Sigmoid colon (tissue), 7 donors: ENCODE data around the gene TMCO6. TPM values are rescaled to one million over a fixed set of nuclear protein-coding genes. Genes with fewer than 3 reads are reported as not detected.

Source experiments
- DNase-seq: peaks from one replicate; pipeline ENCODE4 v3.0.0-alpha.2; 2019
- H3K27ac ChIP-seq, 4 donors: fragments of 200-600 bp; sonication (generic); one replicate each; pipeline ENCODE4 v1.5.1; 2016 to 2019; ENCODE audit warnings: mild to moderate bottlenecking in 1 of 4
- H3K27me3 ChIP-seq, 3 donors: fragments of 200-600 bp; sonication (generic); one replicate each; pipeline ENCODE4 v1.5.1; 2019; ENCODE audit warnings: mild to moderate bottlenecking in 1 of 3
- H3K36me3 ChIP-seq, 4 donors: fragments of 200-600 bp; sonication (generic); one replicate each; pipeline ENCODE4 v1.5.1; 2016 to 2019
- H3K4me1 ChIP-seq, 4 donors: fragments of 200-600 bp; sonication (generic); one replicate each; pipeline ENCODE4 v1.5.1; 2017 to 2019
- H3K4me3 ChIP-seq, 4 donors: fragments of 200-600 bp; sonication (generic); one replicate each; pipeline ENCODE4 v1.5.1; 2017 to 2019; ENCODE audit warnings: mild to moderate bottlenecking in 2 of 4, moderate library complexity in 1 of 4
- H3K9me3 ChIP-seq, 4 donors: fragments of 200-600 bp in 3 of 4; sonication (generic) in 3 of 4; one replicate each; pipeline versions ENCODE4 v1.5.1 to v1.6.1; 2013 to 2019
- EP300 ChIP-seq, 4 donors: sonication (generic); formaldehyde crosslinking; IDR thresholded peaks; one replicate each; pipeline ENCODE4 v1.6.1; 2017; ENCODE audit warnings: antibody characterized with exemption in 4 of 4
- POLR2A ChIP-seq, 2 donors: fragments of 450-650 bp; IDR thresholded peaks; one replicate each; pipeline ENCODE4 v1.6.1; 2016; ENCODE audit warnings: antibody characterized with exemption in 2 of 2, mild to moderate bottlenecking in 2 of 2, moderate library complexity in 2 of 2
- POLR2AphosphoS5 ChIP-seq, 4 donors: sonication (generic); formaldehyde crosslinking; IDR thresholded peaks; one replicate each; pipeline ENCODE4 v1.6.1; 2017; ENCODE audit warnings: antibody characterized with exemption in 4 of 4
- WGBS, 2 donors: extraction: QIAGEN DNeasy Blood & Tissue Kit; methylation state at CpG; one replicate each; pipeline ENCODE4 v1.1.7; 2013; 5-methylcytosine and 5-hydroxymethylcytosine counted together
- intact Hi-C: fragments of 100-400 bp; cut with DNase I; formaldehyde crosslinking; loops from one replicate; pipeline ENCODE4 v1.15.1; 2023
- polyA plus RNA-seq, 3 donors: library from polyadenylated mRNA; stranded (reverse); fragments of 200-250 nt; gene quantifications; one replicate each; pipeline ENCODE4 v1.2.3, GENCODE V29; 2013
- total RNA-seq, 4 donors: library from RNA; depleted of rRNA; stranded (reverse); fragments of >200 nt; gene quantifications; one replicate each; pipeline ENCODE4 v1.1.0, GENCODE V29; 2016
- TF ChIP-seq, protein P1 (sequence below), 4 experiments: fragments of 450-650 bp in 3 of 4; fragments of 200-600 bp in 1 of 4; IDR thresholded peaks; one replicate each; pipeline ENCODE4 v1.5.1; 2016 to 2019; ENCODE audit warnings: antibody characterized with exemption in 4 of 4, mild to moderate bottlenecking in 3 of 4, moderate library complexity in 2 of 4
- donor health status: healthy with polysubstance abuse.
- donor health status: Bipolar disorder and iron deficiency.
- donor health status: healthy.

The TMCO6 gene
- total and polyA plus RNA-seq, 7 donors, result 3.9 to 40.2 (median 30.5) TPM

- DNase-seq, result no peak
- Histone ChIP-seq H3K27me3 (no peaks in the 10 kb centered on the region), H3K4me1 (peaks cover 0 to 20% (median 15%) of the 10 kb centered on the region in 4 donors), H3K9me3 (no peaks in the 10 kb centered on the region), H3K4me3 (peak overlapping the region in 3 of 4 donors; percentile 45 to 60 (median 57)), H3K36me3 (no peaks in the 10 kb centered on the region), H3K27ac (peak overlapping the region in 3 of 4 donors; percentile 78 to 79 (median 78))
- 74 to 78% methylated on average over 2 of the region's 2 CpGs for WGBS, 2 donors
- no peak for TF ChIP-seq POLR2AphosphoS5 (IDR thresholded peaks at IDR 0.05)
- TF ChIP-seq, protein P1, sequence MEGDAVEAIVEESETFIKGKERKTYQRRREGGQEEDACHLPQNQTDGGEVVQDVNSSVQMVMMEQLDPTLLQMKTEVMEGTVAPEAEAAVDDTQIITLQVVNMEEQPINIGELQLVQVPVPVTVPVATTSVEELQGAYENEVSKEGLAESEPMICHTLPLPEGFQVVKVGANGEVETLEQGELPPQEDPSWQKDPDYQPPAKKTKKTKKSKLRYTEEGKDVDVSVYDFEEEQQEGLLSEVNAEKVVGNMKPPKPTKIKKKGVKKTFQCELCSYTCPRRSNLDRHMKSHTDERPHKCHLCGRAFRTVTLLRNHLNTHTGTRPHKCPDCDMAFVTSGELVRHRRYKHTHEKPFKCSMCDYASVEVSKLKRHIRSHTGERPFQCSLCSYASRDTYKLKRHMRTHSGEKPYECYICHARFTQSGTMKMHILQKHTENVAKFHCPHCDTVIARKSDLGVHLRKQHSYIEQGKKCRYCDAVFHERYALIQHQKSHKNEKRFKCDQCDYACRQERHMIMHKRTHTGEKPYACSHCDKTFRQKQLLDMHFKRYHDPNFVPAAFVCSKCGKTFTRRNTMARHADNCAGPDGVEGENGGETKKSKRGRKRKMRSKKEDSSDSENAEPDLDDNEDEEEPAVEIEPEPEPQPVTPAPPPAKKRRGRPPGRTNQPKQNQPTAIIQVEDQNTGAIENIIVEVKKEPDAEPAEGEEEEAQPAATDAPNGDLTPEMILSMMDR (IDR thresholded peaks at IDR 0.05), result no peak
- TF ChIP-seq POLR2A (IDR thresholded peaks at IDR 0.05), result no peak
- no peak for TF ChIP-seq EP300 (IDR thresholded peaks at IDR 0.05)
- intact Hi-C loops, result no loop called here
Observed at GRCh38 chr5:140630292-140631035, 8.8 kb upstream of the TMCO6 start.

GRCh38 chr5:140631036-140631417, 8.2 kb upstream of the TMCO6 start:
- DNase-seq, result no peak

DNA sequence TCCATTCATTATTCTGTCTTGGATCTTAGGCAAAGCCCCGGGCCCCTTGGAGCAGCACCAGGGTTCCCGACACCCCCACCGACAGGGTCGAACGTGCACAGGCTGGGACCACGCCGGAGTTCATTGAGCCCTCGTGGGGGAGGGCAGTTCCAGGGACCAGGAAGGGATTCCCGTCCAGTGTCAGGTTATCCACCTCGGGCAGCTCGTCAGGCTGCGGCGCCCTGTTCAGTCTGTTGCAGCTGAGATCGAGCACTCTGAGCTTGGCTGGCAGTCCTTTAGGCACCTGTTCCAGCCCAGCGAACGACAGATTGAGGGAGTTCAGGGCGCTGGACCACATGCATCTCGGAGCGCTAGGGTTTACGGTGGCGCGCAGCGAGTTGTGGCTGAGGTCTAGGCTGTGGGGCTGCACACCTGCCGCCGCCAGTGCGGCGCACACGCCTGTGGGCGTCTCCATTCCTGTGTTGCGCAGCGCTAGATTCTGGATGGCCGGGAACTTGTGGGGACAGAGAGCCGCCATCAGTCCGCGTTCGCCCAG, 7.4 kb upstream of the TMCO6 start:
- 2 to 11% methylated on average over 36 of the region's 36 CpGs for WGBS, 2 donors
- no peaks in the 10 kb centered on the region for H3K36me3 ChIP-seq
- intact Hi-C loops, result no loop called here
- TF ChIP-seq POLR2A (IDR thresholded peaks at IDR 0.05) (no peak), EP300 (IDR thresholded peaks at IDR 0.05) (no peak)
- no peaks in the 10 kb centered on the region for H3K27me3 ChIP-seq
- H3K4me3 ChIP-seq, result peak overlapping the region; percentile 39 to 60 (median 51)
- peaks cover 0 to 20% (median 15%) of the 10 kb centered on the region in 4 donors for H3K4me1 ChIP-seq
- H3K9me3 ChIP-seq, result no peaks in the 10 kb centered on the region
- peak overlapping the region; percentile 66 to 79 (median 78) for H3K27ac ChIP-seq
- no peak for DNase-seq

More at GRCh38 chr5:140631036-140631417, 8.2 kb upstream of the TMCO6 start:
- peak overlapping the region in 3 of 4 donors; percentile 45 to 60 (median 57) for H3K4me3 ChIP-seq
- WGBS, 2 donors, result 57 to 77% methylated on average over 4 of the region's 4 CpGs
- no peaks in the 10 kb centered on the region for H3K36me3 ChIP-seq
- H3K4me1 ChIP-seq, result peaks cover 0 to 20% (median 15%) of the 10 kb centered on the region in 4 donors
- H3K27me3 ChIP-seq, result no peaks in the 10 kb centered on the region
- peak overlapping the region in 3 of 4 donors; percentile 78 to 79 (median 78) for H3K27ac ChIP-seq
- intact Hi-C loops, result no loop called here
- no peaks in the 10 kb centered on the region for H3K9me3 ChIP-seq
- TF ChIP-seq POLR2AphosphoS5 (IDR thresholded peaks at IDR 0.05) (peak in 1 of 4 donors; percentile 35), POLR2A (IDR thresholded peaks at IDR 0.05) (no peak)

GRCh38 chr5:140632366-140633020, 6.8 kb upstream of the TMCO6 start:
- peak; percentile 81 for DNase-seq
- TF ChIP-seq POLR2A (IDR thresholded peaks at IDR 0.05) (no peak), POLR2AphosphoS5 (IDR thresholded peaks at IDR 0.05) (peak in 2 of 4 donors; percentile 4 to 20)
- Histone ChIP-seq H3K4me1 (peaks cover 0 to 20% (median 15%) of the 10 kb centered on the region in 4 donors), H3K27ac (peak overlapping the region; percentile 66 to 79 (median 78)), H3K9me3 (no peaks in the 10 kb centered on the region), H3K36me3 (no peaks in the 10 kb centered on the region), H3K4me3 (peak overlapping the region; percentile 39 to 60 (median 51)), H3K27me3 (no peaks in the 10 kb centered on the region)
- intact Hi-C loops, result no loop called here
- 1% methylated on average over 51 of the region's 51 CpGs for WGBS, 2 donors

DNA sequence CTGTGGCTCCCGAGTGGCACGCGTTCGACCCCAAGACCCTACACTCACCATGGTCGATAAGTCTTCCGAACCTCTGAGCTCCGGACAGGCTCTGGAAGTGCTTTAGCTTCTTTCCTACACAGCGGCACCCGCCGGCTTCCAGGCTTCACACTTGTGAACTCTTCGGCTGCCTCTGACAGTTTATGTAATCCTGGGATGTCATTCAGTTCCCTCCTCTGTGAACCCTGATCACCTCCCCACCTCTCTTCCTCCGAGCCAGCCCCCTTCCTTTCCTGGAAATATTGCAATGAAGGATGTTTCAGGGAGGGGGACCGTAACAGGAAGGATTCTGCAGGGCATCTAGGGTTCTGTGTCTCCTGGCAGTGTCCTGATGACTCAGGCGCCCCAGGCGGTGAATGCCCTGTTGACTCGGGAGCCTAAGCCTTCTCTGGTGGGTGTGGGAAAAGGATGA, 6.2 kb upstream of the TMCO6 start, which contains the start of gene CD14:
Gene CD14, minus strand, starts transcription at position 155 of the 451 bp plus-strand sequence. Its CDS starts 104 bp downstream, at position 51.
- Histone ChIP-seq H3K27me3 (no peaks in the 10 kb centered on the region), H3K4me1 (peaks cover 0 to 20% (median 15%) of the 10 kb centered on the region in 4 donors), H3K9me3 (no peaks in the 10 kb centered on the region), H3K27ac (peak within 1 kb of the TSS; percentile 66 to 79 (median 78)), H3K36me3 (no peaks in the 10 kb centered on the region), H3K4me3 (peak within 1 kb of the TSS; percentile 39 to 60 (median 51))
- 1 to 11% methylated on average over 16 of the region's 16 CpGs for WGBS, 2 donors
- DNase-seq, result peak; percentile 81
- peak in 1 of 2 donors; percentile 14 for TF ChIP-seq POLR2A (IDR thresholded peaks at IDR 0.05)
- peak in 3 of 4 donors; percentile 33 to 42 (median 38) for TF ChIP-seq POLR2AphosphoS5 (IDR thresholded peaks at IDR 0.05)
- TF ChIP-seq, protein P1 (IDR thresholded peaks at IDR 0.05), result no peak
- intact Hi-C loops, result no loop called here
